HUDEP-2 (cell line): Measurements from ENCODE around the gene GDPD2.
A peak's percentile ranks its signal among the peaks of the same experiment; 100 is the strongest.

Source experiments
- DNase-seq, 76 experiments: peaks; one replicate each; lab custom pipeline; 2025; ENCODE audit not compliant: unreplicated experiment in 76 of 76; lab: John Stamatoyannopoulos, UW

The GDPD2 gene

DNA sequence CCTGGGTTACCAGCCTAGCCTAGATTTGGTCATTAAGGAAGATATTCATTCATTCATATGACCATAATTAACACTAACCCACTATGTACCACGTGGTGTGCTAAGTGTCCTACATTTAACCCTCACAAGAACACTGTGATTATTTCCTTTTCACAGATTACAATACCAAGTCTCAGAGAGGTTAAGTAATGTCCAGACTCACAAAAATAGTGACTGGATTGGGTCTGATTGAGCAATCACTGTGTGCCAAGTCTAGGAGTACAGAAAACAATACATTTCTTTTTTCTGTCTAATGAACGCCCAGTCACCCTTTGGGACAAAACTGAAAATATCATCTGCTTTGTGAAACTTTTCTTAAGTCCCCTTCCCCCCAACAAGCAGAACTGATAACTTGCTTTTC lies 13.9 kb downstream of the GDPD2 start:
- DNase-seq = no peak

DNA sequence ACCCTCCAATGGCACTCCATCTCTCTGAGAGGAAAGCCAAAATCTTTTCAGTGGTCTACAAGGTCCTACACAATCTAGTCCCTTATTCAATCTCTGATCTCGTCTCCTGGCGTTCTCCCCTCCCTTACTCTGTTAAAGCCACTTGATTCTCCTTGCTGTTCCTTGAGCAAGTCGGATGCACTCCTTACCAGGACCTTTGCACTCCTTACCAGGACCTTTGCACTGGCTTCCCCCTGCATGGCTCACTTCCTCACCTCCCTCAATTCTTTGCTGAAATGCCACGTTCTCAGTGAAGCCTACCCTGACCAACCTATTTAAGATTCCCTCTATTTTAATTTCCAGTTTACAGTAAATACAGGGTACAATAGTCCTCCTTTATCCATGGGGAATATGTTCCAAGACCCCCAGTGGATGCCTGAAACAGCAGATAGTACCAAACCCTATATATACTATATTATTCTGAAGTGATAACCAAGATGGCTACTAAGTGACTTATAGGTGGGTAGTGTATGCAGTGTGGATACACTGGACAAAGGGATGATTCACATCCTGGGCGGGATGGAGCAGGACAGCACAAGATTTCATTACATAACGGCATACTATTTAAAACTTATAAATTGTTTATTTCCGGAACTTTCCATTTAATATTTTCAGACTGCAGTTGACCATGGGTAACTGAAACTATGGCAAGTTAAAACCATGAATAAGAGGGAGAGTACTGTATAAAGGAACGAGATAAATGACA lies 15.0 kb downstream of the GDPD2 start:
- DNase-seq = no peak

DNA sequence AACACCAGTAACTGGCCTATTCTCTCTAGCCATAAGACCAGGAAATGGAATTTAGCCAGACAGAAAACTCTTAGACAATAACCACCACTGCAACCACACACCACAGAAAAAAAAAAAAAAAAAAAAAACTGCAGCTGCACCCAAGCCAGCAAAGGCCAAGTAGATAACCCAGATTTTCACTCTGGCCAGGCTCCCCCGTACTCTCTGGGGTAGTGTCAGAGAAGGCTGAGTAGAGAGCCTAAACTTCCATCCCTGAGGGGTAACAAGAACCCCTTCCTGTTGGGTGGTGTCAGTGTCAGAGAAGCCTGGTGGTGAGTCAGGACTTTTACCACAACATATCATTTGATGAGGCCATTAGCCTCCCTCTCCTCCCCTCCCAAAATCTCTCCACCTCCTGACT lies 15.9 kb downstream of the GDPD2 start:
- DNase-seq = no peak

DNA sequence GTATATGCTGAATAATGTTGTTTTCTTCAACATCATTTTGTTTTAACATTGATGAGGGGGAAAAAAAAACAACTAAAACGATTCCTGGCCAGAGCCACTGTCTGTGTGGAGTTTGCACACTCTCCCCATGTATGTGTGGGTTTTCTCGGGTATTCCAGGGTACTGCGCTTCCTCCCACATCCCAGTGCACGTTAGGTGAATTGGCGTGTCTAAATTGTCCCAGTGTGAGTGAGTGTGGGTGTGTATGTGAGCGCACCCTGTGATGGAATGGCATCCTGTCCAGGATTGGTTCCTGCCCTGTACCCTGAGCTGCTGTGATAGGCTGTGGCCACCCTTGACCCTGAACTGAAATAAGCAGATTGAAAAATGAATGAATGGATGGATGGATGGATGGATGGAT lies 19.1 kb downstream of the GDPD2 start:
- no peak for DNase-seq

DNA sequence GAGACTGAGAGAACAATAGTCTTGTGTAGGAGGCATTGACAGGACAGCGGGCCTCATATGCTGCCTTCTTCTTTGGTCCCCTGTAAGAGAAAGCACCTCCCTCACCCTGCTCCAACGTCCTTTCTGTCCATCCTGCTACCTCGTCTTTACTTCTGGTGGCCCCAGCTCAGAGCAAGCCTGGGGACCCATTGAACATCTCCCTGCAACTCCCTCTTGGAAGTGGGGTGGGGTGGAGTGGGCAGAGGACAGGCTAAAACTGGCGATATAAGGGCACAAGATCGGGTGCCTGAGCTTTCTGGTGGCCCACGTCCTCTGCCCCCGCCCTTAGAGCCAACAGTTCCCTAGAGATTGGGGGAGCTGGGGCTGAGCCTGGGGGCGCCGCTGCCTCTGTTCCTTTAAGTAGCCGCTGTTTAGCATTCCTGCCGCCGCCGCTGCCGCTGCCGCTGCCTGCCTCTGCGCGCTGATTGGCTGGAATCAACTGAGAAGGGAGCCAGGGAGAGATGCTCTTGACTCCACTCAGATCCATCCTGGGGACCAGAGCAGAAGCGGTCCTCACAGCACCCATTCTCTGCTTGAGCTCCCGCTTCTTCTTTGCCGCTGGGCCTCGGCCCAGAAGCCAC lies 21.3 kb downstream of the GDPD2 start, which contains the start of gene DLG3:
DLG3 (plus strand) TSS at position 510 of the 620 bp plus-strand sequence. CDS start 367 bp downstream, outside the sequence.
- no peak for DNase-seq

DNA sequence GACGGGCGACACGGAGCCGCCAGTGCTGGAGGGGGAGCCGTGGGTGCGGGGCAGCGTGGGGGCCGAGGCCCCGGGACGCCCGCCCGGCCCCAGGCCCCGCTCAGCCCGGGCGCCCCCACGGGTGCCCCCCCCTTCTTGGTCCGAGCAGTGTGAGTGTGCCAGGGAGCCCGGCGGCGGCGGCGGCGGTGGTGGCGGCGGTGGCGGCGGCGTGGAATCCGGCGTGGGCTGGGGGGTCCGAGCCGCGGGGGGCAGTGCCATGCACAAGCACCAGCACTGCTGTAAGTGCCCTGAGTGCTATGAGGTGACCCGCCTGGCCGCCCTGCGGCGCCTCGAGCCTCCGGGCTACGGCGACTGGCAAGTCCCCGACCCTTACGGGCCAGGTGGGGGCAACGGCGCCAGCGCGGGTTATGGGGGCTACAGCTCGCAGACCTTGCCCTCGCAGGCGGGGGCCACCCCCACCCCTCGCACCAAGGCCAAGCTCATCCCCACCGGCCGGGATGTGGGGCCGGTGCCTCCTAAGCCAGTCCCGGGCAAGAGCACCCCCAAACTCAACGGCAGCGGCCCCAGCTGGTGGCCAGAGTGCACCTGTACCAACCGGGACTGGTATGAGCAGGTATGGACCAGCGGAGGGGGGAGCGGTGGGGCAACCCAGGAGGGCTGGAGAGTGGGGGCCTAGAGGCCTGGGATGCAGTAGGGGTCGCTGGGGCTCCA lies 22.0 kb downstream of the GDPD2 start:
- DNase-seq = no peak

DNA sequence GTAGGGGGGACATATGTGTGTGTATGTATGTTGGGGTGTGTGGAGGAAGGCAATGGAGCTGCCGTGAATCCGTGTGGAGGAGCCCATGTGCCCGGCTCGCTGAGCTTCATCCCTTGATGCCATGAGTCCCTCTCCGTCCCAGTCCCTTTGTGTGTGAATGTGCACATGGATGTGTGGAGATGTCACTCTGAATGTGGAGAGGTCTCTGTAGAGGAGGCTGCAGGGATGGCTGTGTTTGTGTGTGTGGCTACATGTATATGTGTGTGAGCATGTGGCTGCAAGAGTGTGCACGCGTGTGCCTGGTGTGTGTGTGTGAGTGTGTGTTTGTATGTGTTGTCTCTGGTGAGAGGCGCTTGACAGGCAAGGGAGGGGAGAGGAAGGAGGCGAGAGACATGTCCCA lies 22.8 kb downstream of the GDPD2 start:
- DNase-seq = no peak

DNA sequence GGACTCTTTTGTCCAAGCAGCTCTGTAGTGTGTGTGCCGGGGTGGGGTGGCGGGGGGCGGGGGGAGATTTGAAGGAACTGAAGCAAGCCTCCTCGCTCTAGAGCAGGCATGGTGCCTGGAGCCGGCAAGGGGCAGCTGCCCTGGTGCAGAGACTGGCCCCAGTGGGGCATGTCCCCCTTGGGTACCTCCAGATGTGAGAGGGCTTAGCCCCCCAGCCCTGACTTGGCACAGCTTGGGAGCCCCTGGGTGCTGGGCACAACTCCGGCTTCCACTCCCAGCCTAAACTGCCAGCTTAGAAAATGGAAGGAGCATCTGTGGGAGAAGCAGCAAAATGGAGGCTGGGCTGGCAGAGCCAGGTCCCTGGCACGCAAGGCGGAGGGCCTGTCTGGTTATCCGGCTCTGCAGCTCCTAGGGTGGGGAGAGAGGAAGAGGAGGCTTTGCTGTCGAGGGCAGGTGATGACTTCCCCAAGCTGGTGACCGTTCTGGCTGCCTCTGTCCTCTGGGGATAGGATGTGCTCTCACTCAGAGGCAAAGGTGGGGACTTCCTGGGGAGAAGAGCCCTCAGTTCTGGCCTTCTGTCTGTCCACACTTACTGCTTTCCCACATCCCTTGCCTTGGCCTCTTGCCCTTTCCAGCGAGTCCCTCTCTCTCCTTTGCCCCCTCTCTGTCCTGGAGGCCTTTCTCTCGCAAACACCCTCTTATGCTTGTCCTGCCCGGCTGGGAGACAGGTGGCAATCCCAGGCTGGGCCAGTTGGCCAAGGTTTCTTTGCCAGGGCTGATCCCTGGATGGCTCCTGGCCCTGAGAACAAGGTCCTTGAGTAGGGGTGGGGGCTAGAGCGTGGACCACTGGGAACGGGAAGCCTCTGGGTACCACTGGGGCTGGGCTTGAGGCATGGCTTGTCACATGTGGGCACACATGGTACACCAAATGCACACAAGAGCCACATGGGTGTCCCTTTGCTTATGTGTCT lies 23.6 kb downstream of the GDPD2 start:
- no peak for DNase-seq

DNA sequence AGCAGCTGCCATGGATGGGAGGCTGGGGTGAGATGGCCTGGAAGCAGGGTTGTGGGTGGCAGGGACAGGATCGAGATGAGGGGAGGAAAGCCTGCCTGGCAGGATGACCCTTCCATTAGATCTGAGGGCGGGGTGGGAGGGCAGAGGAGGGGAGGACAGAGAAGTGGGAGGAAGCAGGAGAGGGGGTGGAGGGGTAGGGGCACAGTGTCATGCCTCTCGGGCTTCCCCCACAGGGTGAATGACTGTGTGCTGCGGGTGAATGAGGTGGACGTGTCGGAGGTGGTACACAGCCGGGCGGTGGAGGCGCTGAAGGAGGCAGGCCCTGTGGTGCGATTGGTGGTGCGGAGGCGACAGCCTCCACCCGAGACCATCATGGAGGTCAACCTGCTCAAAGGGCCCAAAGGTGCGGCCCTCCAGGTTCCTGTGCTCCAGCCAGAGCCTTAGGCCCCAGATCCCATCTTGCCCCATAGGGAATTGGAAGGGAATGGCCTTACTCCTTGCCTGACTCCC lies 26.4 kb downstream of the GDPD2 start:
- no peak for DNase-seq

DNA sequence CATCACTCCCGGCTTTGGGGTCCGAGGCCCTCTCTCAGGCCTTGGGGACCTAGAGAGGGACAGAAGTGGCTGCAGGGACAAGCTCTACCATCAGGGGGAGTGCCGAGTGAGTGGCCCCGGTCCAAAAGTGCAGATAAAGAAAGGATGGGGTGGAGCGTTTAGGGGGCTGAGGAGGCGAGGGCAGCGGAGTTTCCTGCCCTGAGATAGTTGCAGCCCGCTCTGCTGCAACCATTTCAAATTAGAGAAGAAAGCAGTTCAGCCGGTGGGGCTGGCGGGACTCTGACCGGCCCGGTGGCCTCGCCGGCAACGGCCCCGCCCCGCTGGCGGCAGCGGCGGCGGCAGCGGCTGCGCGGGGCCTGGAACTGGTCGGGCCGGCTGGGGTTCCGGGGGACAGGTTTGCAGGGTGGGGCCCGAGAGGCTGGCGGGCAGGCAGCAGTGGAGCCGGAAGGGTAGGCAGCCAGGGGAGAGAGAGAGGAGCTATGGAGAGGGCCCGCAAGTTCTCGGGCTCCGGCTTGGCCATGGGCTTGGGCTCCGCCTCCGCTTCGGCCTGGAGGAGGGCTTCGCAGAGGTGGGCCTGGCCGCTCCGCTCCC lies 29.1 kb downstream of the GDPD2 start:
- DNase-seq = peak in 54 of 76 experiments; percentile 0 to 58 (median 18)

DNA sequence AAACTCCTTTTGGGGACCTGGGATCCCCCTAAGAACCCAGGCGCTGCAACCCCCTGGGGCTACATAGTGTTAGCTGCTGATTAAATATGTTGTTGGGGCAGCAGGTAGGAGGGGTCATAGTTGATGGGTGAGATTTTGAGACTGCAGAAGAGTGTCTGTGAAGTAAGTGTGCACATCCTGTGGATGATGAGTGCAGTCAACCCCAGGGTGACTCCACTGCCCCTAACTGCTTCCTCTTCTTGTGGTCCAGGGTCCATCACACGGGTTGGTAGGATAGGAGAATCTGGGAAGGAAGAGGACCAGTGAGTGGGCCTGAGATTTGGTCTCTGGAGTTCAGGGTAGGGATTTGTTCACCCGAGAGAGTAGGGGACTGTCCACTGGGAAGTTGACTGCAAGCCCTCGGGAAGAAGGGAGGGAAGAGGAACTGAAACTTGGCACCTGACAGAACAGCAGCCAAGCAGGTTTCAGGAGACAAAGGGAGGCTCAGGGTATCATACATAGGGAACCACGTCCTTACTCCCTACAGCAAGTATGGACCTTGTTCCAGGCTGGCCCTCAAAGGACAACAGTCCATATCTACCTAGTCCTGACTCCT lies 30.0 kb downstream of the GDPD2 start:
- DNase-seq = no peak

DNA sequence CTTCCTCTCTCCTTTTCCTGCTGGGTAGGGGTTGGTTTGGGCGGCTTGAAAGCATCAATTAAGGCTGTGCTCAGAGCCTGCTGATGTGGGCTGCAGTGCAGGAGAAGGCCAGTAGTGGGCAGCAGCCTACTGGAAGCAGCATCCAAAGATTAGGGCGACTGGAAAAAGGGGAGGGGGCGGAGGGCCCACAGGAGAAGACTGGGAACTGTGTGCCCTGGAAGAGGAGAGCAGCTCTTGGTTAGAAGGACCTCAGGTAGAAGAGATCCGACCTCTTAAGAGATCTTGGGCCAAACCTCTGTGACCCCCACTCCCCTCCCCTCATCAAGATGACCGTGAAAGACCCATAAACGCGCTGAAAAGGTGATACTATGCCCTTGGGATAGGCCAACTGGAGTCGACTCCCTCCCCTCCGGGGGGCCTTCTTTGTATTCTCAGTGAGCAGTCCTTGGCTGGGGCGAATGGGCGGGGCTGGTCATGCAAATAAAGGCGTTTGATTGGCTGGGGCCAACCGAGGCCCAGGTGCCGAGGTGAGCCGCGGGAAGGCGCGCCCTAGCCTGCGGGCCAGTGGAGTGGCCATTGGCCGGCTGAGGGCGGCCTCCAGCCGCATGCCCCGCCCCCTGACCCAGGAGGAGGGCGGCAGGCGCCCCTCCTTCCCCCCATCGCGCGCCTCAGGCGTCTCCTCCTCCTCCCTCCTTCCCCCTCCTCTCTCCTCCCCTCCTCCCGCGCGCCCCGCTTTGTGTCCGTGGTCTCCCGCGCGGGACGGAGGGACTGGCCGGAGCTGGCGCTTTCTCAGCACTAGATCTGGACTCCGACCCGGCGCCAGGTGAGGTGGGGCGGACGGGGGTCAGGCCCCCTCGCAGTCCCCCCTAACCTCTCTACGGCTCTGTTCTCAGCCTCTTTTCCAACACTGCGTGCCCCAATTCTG lies 31.6 kb downstream of the GDPD2 start:
- DNase-seq = peak in 35 of 76 experiments; percentile 0 to 36 (median 7)

DNA sequence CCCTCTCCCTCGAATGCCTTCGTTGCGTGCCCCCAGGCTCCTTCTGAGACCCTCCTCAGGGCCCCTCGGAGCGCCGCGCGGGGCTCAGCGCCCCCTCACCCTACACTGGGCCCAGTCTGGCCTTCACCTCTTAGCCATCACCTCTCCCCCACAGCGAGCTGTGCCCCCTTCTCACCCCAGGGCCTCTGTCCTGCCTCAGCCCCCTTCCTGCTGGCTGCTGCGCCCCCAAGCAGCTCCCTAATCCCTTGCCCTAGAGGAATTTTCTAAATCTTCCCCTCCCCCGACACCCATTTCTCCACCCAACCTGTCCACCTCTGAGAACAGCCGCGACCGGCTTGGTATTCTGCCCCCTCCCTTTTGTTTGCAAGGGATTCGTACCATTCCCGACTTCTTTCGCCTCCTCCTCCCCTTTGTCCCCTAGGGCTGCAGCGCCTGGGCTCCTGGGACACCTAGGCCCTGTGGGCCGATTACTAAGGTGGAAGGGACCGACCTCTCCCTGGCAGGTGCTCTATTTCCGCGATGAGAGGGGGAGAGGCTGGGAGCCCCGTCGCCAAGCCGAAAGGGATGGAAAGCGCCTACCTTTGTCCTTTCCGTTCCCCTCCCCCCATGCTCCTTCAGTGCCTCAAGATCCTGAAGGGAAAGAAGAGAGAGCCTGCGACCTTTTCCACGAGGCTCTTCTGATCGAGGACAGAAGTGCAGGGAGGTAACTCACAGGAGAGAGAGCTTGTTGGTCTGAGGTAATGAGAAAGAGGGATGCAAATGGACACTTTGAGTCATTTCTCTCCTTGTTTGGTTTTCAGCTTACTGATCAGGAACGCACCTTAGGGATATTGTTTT lies 32.5 kb downstream of the GDPD2 start:
- DNase-seq = no peak

DNA sequence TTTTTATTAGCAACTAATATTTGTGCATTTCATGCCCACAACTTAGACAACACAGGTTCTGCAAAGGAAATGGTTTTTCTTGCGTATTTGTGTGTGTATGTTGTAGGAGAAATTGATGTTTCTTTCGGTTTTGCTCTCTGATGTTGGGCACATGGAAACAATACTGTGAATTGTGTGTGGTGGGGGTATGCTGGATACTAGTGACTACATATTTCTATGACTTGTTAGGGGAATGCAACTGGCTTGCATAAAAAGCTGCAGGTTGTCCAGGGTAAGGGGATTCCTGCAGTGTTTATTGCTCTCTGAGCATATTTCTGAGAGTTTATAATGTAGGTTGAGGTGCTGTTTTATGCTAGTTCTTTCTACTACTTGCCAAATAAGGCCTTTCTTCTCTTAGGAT lies 33.1 kb downstream of the GDPD2 start:
- DNase-seq = no peak

DNA sequence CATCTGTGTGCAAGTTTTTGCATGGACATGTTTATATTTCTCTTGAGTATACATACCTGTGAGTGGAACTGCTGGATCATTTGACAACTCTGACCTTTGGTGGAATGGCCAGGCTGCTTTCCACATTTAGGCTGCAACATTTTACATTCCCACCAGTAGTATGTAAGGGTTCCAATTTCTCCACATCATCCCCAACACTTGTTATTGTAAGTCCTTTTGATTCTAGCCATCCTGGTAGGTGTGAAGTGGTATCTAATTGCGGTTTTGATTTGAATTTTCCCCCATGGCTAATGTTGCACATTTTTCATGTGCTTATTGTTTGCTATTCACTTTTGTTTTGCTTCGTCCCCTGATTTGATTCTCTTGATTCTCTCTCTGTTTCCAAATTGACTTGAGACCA lies 37.9 kb downstream of the GDPD2 start:
- no peak for DNase-seq

DNA sequence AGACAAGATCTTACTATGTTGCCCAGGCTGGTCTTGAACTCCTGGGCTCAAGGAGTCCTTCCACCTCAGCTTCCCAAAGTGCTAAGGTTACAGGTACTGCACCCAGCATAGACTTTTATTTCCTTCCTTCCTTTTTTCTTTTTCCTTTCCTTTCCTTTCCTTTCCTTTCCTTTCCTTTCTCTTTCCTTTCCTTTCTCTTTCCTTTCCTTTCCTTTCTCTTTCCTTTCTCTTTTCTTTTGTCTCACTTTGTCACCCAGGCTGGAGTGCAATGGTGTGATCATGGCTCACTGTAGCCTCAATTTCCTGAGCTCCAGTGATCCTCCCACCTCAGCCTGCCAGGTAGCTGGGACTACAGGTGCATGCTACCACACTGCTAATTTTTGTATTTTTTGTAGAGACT lies 40.9 kb downstream of the GDPD2 start:
- DNase-seq = no peak

DNA sequence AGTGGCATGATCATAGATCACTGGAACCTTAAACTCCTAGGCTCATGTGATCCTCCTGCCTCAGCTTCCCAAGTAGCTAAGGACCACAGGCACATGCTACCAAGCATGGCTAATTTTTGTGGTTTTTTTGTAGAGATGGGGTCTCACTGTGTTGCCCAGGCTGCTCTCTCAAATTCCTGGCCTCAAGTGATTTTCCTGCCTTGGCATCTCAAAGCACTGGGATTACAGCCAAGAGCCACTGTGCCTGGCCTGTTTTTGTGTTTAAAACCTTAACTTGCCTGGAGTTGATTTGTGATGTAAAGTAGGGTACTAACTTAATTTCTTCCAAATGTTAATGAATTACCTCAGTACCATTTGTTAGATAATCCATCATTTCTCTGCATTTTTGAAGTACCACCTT lies 43.9 kb downstream of the GDPD2 start:
- DNase-seq = no peak

DNA sequence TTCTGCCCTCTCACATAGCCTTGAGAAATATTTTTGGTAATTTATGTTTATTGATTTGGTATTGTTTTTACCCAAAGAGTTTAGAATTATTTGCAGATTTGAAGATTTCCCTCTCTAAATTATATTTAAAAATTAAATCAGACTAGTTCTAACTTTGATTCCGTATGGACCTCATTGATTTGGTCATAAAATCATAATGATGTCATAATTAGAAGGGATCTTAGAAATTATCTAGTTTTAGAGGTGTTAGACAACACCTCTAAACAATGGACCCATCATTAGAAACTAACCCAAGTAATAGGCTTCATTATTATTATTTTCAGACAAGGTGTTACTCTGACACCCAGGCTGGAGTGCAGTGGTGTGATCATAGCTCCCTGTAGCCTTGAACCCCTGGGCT lies 45.6 kb downstream of the GDPD2 start:
- no peak for DNase-seq
